ENCODE measurements around the gene IL1R2.

- TF ChIP-seq POLR2A (IDR thresholded peaks at IDR 0.05): no peak
- TF ChIP-seq CTCF (IDR thresholded peaks at IDR 0.05): no peak
- TF ChIP-seq POLR2AphosphoS5 (IDR thresholded peaks at IDR 0.05): no peak
Observed at GRCh38 chr2:102033750-102034682, 42.3 kb downstream of the IL1R2 start.
